GM20000 (cell line): ENCODE data around the gene FBXL13.
"Not testable (repeated sequence)": the region's sequence is repeated elsewhere in the genome, so short reads cannot be mapped to it uniquely, and the experiment has no call there.

Experiments used
- DNase-seq: peaks from one replicate; pipeline ENCODE4 v3.0.0; 2012; ENCODE audit warnings: low spot score
- TF ChIP-seq, protein P1 (sequence below): IDR thresholded peaks from 2 replicates; pipeline ENCODE4 v1.5.1; 2012; ENCODE audit warnings: mild to moderate bottlenecking, control low read depth; ENCODE audit errors: extremely low read depth, missing control alignments

The FBXL13 gene

DNA sequence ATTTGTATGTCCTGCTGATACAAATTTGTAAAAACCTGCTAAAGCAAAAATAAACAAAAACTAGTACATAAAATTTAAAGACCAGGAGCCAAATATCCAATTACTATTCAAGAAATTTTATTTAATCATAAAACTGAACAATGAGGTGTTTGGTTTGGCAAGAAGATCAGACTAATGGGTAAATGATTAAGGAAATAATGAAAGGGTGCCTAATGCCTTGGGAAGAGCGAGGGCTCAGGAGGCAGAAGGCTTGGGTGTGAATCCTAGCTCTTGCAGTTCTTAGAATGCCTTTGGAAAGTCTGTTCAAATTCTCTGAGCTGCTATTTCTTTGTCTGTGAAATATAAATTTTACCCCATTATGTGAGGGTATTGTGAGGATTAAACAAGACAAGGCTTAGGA, 41.9 kb upstream of the FBXL13 start:
- DNase-seq: no peak
- TF ChIP-seq, protein P1, sequence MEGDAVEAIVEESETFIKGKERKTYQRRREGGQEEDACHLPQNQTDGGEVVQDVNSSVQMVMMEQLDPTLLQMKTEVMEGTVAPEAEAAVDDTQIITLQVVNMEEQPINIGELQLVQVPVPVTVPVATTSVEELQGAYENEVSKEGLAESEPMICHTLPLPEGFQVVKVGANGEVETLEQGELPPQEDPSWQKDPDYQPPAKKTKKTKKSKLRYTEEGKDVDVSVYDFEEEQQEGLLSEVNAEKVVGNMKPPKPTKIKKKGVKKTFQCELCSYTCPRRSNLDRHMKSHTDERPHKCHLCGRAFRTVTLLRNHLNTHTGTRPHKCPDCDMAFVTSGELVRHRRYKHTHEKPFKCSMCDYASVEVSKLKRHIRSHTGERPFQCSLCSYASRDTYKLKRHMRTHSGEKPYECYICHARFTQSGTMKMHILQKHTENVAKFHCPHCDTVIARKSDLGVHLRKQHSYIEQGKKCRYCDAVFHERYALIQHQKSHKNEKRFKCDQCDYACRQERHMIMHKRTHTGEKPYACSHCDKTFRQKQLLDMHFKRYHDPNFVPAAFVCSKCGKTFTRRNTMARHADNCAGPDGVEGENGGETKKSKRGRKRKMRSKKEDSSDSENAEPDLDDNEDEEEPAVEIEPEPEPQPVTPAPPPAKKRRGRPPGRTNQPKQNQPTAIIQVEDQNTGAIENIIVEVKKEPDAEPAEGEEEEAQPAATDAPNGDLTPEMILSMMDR: no peak

DNA sequence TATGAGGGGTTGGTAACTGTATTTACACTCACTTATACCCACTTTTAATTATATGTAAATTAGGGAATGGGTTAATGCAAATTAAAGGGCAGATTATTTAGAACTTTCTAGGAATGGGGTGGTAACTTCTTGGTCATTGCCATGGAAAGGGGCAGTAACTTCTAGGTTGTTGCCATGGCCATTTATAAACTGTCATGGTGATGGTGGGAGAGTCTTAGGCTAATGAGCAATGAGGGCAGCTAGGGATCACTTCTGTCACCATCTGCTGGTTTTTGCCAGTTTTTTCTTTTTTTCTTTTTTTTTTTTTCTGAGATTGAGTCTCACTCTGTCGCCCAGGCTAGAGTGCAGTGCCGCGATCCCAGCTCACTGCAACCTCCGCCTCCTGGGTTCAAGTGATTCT, 41.2 kb upstream of the FBXL13 start:
- DNase-seq: no peak
- TF ChIP-seq, protein P1: no peak

DNA sequence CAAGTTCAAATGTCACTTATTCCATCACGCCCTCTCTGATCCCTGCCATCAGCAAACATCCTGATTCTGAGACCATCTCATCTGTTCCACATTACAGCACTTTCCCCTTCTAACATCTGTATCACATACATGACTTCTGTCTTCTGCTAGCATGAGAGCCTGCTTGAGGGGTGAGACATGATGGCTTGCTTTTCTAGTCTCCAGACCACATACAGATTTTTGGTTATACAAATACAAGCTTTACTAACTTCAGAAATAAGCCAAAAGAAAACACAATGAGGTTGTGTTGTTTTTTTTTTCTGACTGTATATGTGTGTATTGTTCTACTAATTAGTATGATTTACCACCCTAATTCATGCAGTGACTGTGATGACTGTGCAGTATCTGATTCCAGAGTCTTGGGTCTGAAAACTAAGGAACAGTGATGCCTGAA, 40.0 kb upstream of the FBXL13 start:
- TF ChIP-seq, protein P1: no peak
- DNase-seq: no peak

DNA sequence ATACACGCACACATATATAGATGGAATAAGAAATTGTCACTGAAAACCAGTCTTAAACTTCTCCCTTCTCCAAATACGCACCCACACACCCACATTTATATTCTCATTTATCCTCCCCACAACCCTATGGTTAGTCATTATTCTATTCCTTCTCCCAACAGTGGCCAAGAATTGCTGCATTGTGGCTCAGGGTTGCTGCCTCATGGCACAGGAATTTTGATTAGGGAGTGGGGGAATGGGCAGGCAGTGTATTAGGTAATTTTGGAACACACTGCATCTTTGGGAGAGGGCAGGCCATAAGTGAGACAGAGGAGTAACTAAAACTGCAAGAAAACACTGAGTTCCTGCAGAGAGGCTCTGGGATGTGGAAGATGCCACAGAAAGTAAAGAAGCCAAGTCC, 38.6 kb upstream of the FBXL13 start:
- DNase-seq: no peak
- TF ChIP-seq, protein P1: no peak

DNA sequence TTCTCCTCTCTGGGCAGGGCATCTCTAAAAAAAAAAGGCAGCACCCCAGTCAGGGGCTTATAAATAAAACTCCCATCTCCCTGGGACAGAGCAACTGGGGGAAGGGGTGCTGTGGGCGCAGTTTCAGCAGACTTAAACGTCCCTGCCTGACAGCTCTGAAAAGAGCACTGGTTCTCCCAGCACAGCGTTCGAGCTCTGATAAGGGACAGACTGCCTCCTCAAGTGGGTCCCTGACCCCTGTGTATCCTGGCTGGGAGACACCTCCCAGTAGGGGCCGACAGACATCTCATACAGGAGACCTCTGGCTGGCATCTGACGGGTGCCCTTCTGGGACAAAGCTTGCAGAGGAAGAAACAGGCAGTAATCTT, 32.1 kb upstream of the FBXL13 start:
- not testable (repeated sequence) for DNase-seq

DNA sequence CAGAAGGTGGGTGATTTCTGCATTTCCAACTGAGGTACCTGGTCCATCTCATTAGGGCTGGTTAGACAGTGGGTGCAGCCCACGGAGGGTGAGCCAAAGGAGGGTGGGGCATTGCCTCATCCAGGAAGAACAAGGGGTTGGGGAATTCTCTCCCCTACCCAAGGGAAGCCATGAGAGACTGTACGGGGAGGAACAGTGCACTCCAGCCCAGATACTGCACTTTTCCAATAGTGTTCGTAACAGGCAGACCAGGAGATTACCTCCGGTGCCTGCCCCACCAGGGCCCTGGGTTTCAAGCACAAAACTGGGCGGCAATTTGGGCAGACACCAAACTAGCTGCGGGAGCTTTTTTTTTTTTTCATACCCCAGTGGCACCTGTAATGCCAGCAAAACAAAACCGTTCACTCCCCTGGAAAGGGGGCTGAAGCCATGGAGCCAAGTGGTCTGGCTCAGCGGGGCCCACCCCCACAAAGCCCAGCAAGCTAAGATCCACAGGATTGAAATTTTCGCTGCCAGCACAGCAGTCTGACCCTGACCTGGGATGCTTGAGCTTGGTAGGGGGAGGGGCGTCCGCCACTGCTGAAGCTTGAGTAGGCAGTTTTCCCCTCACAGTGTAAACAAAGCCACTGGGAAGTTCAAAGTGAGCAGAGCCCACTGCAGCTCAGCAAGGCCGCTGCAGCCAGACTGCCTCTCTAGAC, 31.6 kb upstream of the FBXL13 start:
- DNase-seq: no peak
- TF ChIP-seq, protein P1: no peak

DNA sequence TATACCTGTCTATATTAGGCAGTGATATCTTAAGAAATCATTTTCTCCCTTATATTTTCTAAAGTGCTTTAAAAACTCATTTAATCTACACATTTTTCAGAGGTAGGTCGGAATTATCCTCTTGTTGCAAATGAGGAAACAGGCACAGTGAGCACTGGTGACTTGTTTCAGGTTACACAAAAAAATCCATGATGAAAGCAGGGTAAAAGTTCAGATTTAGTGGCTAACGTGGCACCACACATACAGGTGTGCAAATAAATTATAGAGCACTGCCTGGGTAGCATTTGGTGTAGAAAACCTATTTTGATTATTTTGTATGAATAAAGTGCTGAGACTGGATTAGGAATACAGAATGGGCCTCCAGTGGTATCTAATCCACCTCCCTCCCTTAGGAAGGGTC, 26.9 kb upstream of the FBXL13 start:
- TF ChIP-seq, protein P1: no peak

DNA sequence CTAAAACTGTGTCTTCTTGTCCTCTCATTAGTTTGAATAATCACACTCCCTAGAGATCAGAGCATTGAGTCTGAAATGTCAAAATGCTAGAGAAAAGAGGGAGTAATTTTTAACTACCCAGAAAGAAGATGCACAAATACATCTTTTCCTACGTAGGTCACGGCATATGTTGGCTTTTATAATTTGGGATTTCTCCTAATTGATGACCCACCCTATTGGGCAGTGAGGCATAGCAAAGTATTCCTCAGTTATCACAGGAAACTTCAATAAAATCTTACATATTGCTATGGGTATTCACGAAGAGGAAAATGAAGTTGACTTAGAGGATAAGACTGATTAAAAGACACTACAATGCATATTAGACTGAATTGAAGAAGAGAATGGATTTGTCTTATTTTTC, 25.8 kb upstream of the FBXL13 start:
- DNase-seq: no peak
- TF ChIP-seq, protein P1: no peak

More for the DNA sequence above, 26.9 kb upstream of the FBXL13 start:
- DNase-seq: no peak
